Measurements from ENCODE around the gene TSEN2.
"Not testable (repeated sequence)": the region's sequence is repeated elsewhere in the genome, so short reads cannot be mapped to it uniquely, and the experiment has no call there.

Gene TSEN2

GRCh38 chr3:12452361-12453330 is 31.6 kb upstream of the TSEN2 start:
- no peak for DNase-seq

- peak; percentile 1 for DNase-seq
Measured at GRCh38 chr3:12454076-12454815, 30.0 kb upstream of the TSEN2 start.

GRCh38 chr3:12454816-12455121 is 29.5 kb upstream of the TSEN2 start:
- no peak for DNase-seq

- peak; percentile 1 for DNase-seq
Measured at GRCh38 chr3:12455740-12456139, 28.5 kb upstream of the TSEN2 start.

GRCh38 chr3:12456441-12456840 is 27.8 kb upstream of the TSEN2 start:
- no peak for DNase-seq

- DNase-seq: not testable (repeated sequence)
Measured at GRCh38 chr3:12457380-12457779, 26.9 kb upstream of the TSEN2 start.

- DNase-seq: no peak
Measured at GRCh38 chr3:12458901-12459300, 25.4 kb upstream of the TSEN2 start.

- DNase-seq: no peak
Measured at GRCh38 chr3:12460127-12460526, 24.2 kb upstream of the TSEN2 start.

GRCh38 chr3:12461097-12461649 is 23.1 kb upstream of the TSEN2 start:
- DNase-seq: no peak

- no peak for DNase-seq
Measured at GRCh38 chr3:12462159-12462947, 21.9 kb upstream of the TSEN2 start.

GRCh38 chr3:12463686-12464085 is 20.6 kb upstream of the TSEN2 start:
- DNase-seq: no peak

- DNase-seq: no peak
Measured at GRCh38 chr3:12464181-12464580, 20.1 kb upstream of the TSEN2 start.

- no peak for DNase-seq
Measured at GRCh38 chr3:12465151-12465835, 19.0 kb upstream of the TSEN2 start.

GRCh38 chr3:12465836-12466225 is 18.4 kb upstream of the TSEN2 start:
- no peak for DNase-seq

- DNase-seq: no peak
Measured at GRCh38 chr3:12467746-12468145, 16.5 kb upstream of the TSEN2 start.

GRCh38 chr3:12468276-12468675 is 16.0 kb upstream of the TSEN2 start:
- DNase-seq: no peak

GRCh38 chr3:12468757-12469156 is 15.5 kb upstream of the TSEN2 start:
- DNase-seq: no peak

GRCh38 chr3:12469222-12469621 is 15.1 kb upstream of the TSEN2 start:
- DNase-seq: not testable (repeated sequence)

GRCh38 chr3:12470111-12470510 is 14.2 kb upstream of the TSEN2 start:
- no peak for DNase-seq

GRCh38 chr3:12470680-12471079 is 13.6 kb upstream of the TSEN2 start:
- DNase-seq: no peak

- DNase-seq: no peak
Measured at GRCh38 chr3:12471241-12471640, 13.0 kb upstream of the TSEN2 start.

GRCh38 chr3:12472000-12472610 is 12.2 kb upstream of the TSEN2 start:
- DNase-seq: no peak

All from left hindlimb (tissue), 1 donor.